SK-N-MC (cell line): Measurements from ENCODE around the gene MAD2L1.

ENCODE experiments used
- EZH2 ChIP-seq: fragments of 200-600 bp; sonication (generic); IDR thresholded peaks from one replicate; pipeline ENCODE4 v1.6.1; 2017; ENCODE audit warnings: antibody characterized with exemption
- POLR2AphosphoS5 ChIP-seq: IDR thresholded peaks from 2 replicates; pipeline ENCODE4 v1.6.1; 2012; ENCODE audit warnings: mild to moderate bottlenecking, low read depth, low read length, borderline replicate concordance

DNA sequence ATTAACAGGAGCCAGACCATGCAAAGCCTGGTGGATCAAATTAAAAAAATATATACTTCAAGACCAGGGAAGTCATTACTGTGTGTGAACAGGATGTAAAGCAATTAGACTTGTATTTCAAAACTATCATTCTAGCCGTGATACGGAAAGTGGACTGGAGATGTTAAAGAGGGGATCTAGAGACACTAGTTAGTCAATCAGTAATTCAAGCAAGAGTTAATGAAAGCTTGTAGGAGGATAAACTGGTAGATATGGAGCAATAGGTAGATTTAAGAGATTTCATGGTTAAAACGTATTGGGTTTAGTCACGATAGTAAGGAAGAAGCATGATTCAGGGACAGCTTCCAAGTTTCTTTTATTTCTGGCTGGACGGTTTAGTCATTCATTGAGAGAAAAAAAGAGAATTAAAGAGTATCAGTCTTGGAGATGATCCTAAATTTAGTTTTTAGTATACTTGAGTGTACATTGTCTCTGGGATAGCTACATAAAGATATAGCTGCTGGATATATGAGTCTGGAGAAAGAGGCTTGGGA is 3.9 kb downstream of the MAD2L1 start:
- TF ChIP-seq EZH2 (no peak), POLR2AphosphoS5 (no peak)
